ENCODE measurements around the gene FGF11. TPM values are rescaled to one million over a fixed set of nuclear protein-coding genes. Genes with fewer than 3 reads are reported as not detected.

The FGF11 gene
- total RNA-seq = 1 to 10 TPM; 1.2 to 1.6 TPM

DNA sequence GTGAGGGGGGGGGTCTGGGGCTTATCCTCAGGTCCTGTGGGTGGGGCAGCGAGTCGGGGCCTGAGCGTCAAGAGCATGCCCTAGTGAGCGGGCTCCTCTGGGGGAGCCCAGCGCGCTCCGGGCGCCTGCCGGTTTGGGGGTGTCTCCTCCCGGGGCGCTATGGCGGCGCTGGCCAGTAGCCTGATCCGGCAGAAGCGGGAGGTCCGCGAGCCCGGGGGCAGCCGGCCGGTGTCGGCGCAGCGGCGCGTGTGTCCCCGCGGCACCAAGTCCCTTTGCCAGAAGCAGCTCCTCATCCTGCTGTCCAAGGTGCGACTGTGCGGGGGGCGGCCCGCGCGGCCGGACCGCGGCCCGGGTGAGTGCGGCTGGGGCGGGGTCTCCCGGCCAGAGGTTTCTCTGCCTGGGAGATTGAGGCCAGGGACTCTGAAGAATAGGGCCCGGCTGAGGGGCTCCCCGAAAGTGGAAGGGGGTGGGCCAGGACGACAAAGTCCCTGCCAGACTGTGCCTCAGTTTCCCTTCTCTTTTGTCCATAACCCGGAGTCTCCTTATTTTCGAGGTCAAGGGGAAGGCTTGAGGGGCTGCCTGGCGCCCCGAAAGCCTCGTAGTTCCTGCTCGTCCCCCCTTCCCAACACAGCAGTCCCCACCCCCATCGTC, at the start of gene FGF11:
Gene FGF11 (plus strand): TSS at position 51 of the 651 bp plus-strand sequence. CDS start 109 bp downstream, at position 160.
- H3K9ac ChIP-seq (ENCODE audit: low read depth in 2 of 2, low read length in 2 of 2) = peak within 1 kb of the TSS; percentile 4 to 55
- TF ChIP-seq, protein P1, sequence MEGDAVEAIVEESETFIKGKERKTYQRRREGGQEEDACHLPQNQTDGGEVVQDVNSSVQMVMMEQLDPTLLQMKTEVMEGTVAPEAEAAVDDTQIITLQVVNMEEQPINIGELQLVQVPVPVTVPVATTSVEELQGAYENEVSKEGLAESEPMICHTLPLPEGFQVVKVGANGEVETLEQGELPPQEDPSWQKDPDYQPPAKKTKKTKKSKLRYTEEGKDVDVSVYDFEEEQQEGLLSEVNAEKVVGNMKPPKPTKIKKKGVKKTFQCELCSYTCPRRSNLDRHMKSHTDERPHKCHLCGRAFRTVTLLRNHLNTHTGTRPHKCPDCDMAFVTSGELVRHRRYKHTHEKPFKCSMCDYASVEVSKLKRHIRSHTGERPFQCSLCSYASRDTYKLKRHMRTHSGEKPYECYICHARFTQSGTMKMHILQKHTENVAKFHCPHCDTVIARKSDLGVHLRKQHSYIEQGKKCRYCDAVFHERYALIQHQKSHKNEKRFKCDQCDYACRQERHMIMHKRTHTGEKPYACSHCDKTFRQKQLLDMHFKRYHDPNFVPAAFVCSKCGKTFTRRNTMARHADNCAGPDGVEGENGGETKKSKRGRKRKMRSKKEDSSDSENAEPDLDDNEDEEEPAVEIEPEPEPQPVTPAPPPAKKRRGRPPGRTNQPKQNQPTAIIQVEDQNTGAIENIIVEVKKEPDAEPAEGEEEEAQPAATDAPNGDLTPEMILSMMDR (IDR thresholded peaks at IDR 0.05) = no peak
- H3K4me3 ChIP-seq = peak within 1 kb of the TSS; percentile 27
- H3K27me3 ChIP-seq = peaks cover 38% of the 10 kb centered on the region
- no peak for DNase-seq
- no peaks in the 10 kb centered on the region for H3K36me3 ChIP-seq
- H3K4me1 ChIP-seq = peaks cover 18% of the 10 kb centered on the region
- no peak within 1 kb of the TSS for H3K27ac ChIP-seq
- intact Hi-C loops (cut with DNase I) = loop anchor here (5.0 to 10.0 kb wide), 2 partner anchors 82 to 145 kb away; partner anchors contain the start of genes MPDU1 and TMEM95
- no peaks in the 10 kb centered on the region for H3K9me3 ChIP-seq

GRCh38 chr17:7389924-7390910, 49.1 kb upstream of the FGF11 start:
- H3K27ac ChIP-seq = no peak overlapping the region
- TF ChIP-seq, protein P1 (IDR thresholded peaks at IDR 0.05) = no peak
- intact Hi-C loops (cut with DNase I) = no loop called here
- DNase-seq = no peak
- H3K27me3 ChIP-seq = no peaks in the 10 kb centered on the region
- H3K9ac ChIP-seq (ENCODE audit: low read depth in 2 of 2, low read length in 2 of 2) = no peak overlapping the region
- no peaks in the 10 kb centered on the region for H3K4me1 ChIP-seq
- peaks cover 7% of the 10 kb centered on the region for H3K36me3 ChIP-seq
- H3K9me3 ChIP-seq = no peaks in the 10 kb centered on the region
- no peak overlapping the region for H3K4me3 ChIP-seq

- Histone ChIP-seq H3K36me3 (peaks cover 7% of the 10 kb centered on the region), H3K9ac (ENCODE audit: low read depth in 2 of 2, low read length in 2 of 2) (no peak overlapping the region), H3K27me3 (no peaks in the 10 kb centered on the region), H3K4me3 (no peak overlapping the region), H3K27ac (no peak overlapping the region), H3K4me1 (no peaks in the 10 kb centered on the region), H3K9me3 (no peaks in the 10 kb centered on the region)
- TF ChIP-seq, protein P1 (IDR thresholded peaks at IDR 0.05) = no peak
- DNase-seq = no peak
- intact Hi-C loops (cut with DNase I) = no loop called here
Measured at GRCh38 chr17:7391307-7391706, 48.0 kb upstream of the FGF11 start.

DNA sequence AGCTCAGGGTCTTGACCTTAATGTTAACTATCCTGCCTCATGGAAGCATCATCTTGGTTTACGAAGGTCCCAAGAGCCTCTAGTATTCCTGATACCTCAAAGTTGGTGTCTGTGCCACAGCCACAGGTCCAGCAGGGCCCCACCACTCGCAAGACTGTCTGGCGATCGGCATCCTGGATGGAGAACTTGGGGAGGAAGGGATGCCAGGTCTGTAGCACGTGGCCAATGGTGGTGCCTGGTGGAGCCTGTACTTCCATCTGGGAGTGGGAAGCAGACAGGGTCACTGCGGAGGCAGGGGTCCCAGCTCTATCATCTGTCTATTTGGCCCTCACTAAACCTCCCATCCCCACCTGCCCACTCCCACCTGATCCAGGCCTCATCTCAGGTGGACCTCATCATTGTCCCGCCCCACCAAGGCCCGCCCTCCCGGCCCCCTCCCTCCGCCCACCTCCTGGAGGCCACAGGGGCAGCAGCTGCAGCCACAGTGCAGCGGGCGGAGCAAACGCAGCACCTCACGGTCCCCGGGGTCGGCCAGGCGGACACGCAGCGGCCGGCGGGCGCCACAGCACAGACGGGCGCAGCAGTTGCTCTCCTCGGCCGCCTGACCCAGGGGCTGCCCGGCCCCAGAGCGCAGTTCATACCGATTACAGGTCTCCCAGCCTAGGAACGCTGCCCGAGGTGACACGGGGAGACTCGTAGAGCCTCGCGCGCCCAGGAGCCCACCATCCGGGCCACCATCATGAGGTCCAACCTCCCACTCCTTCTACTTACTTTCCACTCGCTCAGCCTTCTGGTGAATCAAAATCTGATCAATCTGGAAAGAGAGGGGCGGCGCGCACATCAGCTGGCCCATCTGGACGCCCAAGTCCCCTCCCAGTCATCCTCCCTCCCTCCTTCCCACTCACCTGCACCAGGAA, 46.4 kb upstream of the FGF11 start:
- intact Hi-C loops (cut with DNase I) = no loop called here
- no peaks in the 10 kb centered on the region for H3K27me3 ChIP-seq
- H3K9ac ChIP-seq (ENCODE audit: low read depth in 2 of 2, low read length in 2 of 2) = peak overlapping the region in 1 of 2 donors; percentile 77
- TF ChIP-seq, protein P1 (IDR thresholded peaks at IDR 0.05) = no peak
- no peak overlapping the region for H3K27ac ChIP-seq
- peak overlapping the region; percentile 60 for H3K4me3 ChIP-seq
- no peak for DNase-seq
- H3K9me3 ChIP-seq = no peaks in the 10 kb centered on the region
- H3K4me1 ChIP-seq = no peaks in the 10 kb centered on the region
- peaks cover 7% of the 10 kb centered on the region for H3K36me3 ChIP-seq

Measured in colonic mucosa (tissue), 4 donors.